HG02884 (cell line): Measurements from ENCODE around the gene ASF1A.

ENCODE experiments used
- ATAC-seq: cut with Tn5 transposase; IDR thresholded peaks from one replicate; pipeline ENCODE4 v1.9.1; 2021; ENCODE audit warnings: mild to moderate bottlenecking, moderate library complexity; ENCODE audit not compliant: unreplicated experiment

ASF1A gene

DNA sequence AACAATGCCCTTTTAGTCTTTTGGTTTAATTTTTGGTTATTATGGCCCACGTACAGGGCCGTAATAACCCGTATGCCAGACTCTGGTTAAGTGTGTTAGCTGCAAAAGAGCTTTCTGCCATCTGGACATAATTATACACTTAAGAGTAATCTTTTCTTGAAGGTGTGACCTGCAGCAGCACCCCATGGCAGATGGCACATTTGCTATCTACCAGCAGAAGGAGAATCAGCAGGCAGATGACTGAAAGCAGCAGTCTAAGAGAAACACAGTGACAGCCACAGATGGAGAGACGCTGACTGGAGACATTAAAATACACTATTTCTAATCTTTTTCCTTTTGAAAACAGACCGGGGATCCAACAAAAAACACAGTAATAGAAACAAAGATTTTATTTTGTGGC is 18.7 kb downstream of the ASF1A start:
- no peak for ATAC-seq

DNA sequence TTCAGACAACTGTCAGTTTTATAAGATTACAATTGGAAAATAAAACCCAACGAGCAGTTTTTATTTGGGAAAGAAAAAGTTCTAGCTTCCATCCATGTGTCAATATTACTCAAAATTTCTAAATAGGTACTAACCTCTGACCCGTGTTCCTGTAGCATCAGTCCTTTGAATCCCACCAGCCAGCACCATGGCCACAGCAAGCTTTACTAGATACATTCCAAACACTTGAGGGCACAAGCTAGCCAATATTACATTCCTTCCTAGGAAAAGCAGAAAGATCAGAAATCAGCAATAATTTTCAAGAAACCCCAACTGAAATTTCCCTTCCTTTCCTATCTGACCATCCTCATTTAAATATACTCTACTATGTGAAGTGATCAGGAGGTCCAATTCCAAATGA is 19.2 kb downstream of the ASF1A start:
- no peak for ATAC-seq

DNA sequence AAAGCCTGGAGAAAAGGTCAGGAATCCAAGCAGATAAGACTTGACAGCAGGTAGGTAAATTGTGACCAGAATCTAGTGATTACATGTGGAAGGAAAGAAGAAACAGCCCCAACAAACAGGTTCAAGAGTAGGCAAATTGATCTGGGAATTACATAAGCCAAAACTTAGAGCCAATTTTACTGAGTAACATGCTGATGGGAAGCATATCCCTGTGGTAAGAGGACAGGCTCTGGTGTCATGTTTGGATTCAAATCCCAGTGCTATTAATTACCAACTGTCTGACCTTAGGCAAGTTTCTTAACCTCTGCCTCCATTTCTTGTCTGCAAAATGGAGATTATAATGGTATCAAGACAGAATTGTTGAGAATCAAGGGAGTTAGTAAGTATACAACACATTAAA is 20.6 kb downstream of the ASF1A start:
- ATAC-seq = no peak

DNA sequence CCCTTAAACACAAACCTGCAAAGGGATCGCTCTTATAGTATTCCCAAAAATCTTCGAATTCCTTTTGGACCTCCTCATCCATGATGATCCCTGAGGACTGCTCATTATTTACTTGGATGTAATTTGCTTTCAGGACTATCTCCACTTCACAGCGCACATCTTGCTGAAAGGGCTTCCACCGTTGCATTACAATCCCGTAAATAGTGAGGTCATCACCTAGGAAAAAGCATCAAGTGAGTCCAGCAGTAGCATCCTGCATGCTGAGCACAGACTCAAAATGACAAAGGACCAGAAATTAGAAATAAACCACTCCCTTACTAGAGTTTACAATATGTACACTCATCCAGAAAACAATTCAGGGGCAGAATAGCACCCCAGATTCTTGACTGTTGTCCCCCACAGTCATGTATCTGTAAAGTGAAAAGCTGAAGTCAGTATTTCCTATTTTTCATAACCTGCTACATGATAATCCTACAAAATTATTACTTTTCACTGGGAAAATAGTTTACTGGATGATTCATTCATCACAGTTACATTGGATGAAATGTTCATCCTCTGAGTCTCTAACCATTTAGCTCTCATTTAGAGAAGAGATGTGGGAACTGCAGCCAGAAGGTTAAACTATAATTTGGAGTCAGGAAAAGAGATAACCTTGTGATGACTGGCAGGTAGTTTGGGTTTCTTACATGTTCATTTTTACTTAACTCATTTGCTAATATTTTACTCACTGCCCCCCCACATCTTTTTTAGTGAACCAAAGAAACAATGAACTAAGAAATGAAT is 23.8 kb downstream of the ASF1A start:
- no peak for ATAC-seq

DNA sequence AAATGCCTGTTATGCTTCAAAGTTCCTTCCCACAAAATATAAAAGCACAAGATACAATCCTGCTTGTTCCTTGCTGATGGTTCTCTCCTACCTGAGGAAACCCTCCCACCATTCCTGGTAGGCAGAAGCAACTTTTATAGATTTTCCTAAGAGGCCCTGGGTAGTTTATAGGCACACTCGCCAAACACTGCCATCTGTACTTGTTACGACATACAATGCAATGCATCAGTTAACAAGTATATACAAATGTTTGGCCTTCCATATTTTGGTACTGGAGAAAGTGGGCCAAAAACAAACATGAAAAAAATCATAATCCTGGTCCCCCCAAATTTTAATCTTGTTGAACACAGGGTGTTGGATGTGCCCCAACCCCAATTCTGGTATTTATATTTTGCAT is 24.4 kb downstream of the ASF1A start:
- no peak for ATAC-seq

DNA sequence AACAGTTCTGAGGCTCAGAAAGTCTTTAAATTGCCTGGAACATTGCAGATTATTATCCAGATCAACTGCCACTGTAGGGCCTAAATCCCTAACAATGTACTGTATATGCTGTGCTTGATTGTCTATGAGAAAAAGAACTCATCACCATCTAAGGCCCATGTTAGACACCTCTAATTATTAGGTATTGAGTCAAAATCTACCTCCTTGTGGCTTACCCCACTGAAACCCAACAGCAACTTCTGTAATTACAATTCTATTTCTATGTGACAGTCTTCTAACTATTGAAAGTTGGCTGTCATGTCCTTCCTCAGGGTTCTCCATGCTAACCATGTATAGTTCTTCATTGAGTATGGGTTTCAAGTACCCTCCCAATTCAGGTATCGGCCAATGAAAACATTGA is 27.1 kb downstream of the ASF1A start:
- ATAC-seq = peak; percentile 52

DNA sequence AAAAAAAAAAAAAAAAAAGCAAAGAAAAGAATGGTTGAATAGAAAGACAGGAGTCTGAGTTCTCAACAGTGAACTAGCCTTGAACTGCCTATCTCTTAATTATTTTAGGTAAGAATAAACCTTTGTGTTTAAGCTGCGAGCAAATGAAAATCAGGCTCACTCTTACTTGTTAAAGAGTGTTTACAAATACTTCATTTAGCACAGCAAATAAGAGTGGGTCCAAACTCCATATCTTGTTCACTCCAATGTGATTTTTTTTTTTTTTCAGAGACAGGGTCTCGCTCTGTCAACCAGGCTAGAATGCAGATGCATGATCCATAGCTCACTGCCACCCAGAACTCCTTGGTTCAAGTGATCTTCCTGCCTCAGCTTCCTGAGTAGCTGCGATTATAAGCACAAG is 29.1 kb downstream of the ASF1A start:
- no peak for ATAC-seq

DNA sequence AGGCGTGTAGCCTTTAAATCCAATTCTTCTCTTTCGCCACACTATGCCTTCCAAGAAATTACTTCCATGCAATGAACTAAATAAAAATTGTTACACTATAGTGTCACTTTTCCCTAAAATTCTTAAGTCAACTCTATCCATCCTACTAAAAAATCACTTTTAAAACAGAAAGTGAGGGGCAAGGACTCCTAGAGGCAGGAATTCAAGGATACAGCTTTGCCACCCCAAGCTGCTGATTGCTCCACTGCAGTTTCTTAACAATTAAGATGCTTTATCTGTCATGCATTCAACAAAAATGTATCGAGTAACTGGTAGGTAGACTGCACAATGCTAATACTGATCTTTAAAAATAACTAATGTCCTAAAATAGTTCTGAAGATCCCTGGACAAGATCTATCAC is 36.7 kb downstream of the ASF1A start:
- ATAC-seq = no peak

DNA sequence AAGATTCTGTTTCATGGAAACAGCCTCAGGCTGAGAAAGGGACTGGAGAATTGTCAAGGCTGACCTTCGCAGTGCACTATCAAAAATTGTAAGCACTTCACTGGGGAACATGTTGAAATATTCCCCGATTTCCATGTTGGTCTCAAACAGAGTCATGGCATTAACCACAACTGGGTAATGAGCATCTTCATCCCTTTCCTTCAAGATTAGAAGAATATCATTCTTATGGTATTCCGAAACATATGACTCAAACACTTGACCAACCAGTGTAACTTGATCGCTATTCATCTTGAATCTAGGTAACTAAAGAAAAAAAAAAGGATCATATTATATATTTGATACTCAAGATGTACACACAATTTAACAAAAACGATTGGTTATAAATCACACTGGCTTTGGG is 37.5 kb downstream of the ASF1A start:
- ATAC-seq = no peak

DNA sequence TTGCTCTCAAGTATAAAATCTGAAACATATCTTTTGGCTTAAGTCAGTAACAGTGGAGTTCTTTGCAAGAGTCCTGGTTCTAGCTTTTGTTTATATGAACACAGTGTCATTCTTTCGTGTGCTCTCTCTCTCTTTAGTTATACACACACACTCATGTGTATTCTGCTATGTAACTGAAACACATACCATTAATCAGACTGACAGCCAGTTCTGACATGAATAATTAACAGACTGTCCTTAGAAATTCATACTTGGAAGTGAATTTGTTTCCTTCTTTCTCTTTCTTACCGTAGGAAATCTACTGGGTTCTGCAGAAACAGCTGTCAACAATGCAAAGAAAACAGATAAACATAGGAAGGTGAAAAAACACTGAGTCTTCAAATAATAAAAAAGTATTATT is 38.5 kb downstream of the ASF1A start:
- ATAC-seq = no peak

DNA sequence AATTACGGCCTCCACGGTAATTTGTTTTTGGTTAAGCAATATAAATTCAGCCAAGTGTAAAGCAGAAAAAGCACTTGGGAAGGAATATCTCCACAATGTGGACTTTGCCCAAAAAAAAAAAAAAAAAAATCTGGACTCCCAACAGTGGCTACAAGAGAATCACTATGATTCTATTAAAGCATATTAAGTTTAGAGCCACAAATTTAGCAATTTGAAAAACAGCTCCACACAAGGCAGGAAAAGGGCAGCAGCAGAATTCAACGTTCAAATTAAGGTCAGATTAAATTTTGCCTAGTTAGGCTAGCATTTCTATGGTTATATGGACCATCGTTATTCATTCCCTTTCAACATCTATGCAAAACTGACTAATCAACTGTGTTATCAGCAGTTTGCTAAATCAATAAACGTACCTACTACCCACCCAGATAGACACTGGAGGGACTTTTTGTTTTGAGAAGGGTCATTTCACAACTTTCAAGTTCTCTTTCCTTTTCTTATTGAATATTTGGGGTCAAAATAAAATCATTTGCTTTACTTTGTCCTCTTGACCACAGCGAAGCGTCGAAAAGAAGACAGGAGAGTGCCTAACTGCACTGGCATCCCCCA is 40.0 kb downstream of the ASF1A start:
- no peak for ATAC-seq

DNA sequence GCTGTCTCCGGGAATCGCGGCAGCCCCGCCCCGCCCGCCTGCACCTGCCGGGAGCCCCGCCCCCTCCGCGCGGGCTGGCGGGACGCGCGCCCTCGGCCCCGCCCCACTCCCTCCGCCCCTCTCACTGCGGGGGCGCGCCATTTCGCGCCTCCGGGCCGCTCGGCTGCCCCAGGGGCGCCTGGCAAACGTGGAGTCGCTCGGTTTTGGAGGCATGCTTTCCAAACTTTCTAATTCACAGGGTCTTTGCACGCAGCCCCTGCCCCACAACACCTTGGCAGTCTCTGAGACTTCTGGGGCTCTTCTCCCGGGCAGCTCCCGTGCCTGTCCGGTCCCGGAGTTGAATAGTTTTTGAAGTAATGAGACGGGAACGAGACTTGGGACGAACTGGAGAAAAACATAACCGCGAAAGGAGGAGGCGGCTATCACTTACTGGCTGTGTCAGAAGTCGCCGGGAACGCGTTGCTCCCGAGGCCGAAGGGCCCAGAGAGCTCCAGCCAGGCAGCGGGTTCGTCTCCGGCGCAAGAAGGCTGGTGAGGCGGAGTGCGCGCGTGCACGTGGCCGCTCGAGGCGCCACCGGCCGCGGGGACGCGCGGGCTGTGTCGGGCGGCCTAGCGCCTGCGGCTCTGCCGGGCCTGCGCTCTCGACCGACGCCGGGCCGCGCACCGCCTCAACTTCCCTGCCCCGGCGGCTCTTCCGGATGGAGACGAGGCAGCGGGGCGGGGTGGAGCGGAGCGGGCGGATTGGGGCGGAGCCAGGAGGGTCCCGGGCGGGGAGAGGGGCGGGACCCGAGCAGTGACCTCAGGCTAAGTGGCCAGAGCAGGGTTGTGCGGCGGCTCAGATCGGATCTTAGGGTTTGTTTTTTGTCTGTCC is 40.7 kb downstream of the ASF1A start, which contains the start of gene MCM9:
TSS of gene MCM9 (minus strand) at position 699 of the 870 bp plus-strand sequence. CDS start 3,436 bp downstream, outside the sequence.
- ATAC-seq = peak; percentile 93

DNA sequence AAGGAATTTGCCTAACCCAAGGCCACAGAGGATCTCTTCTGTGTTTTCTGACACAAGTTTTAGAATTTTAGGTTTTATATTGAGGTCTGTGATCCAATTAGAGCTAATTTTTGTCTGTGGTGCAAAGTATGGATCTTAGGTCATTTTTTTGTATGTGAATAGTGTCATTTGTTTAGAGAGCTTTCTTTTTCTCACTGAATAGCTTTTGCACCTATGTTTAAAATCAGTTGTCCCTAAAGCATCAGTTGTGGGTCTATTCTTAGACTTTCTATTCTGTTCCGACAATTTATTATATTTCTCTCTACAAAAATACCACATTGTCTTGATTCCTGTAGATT is 41.3 kb downstream of the ASF1A start:
- peak; percentile 10 for ATAC-seq

DNA sequence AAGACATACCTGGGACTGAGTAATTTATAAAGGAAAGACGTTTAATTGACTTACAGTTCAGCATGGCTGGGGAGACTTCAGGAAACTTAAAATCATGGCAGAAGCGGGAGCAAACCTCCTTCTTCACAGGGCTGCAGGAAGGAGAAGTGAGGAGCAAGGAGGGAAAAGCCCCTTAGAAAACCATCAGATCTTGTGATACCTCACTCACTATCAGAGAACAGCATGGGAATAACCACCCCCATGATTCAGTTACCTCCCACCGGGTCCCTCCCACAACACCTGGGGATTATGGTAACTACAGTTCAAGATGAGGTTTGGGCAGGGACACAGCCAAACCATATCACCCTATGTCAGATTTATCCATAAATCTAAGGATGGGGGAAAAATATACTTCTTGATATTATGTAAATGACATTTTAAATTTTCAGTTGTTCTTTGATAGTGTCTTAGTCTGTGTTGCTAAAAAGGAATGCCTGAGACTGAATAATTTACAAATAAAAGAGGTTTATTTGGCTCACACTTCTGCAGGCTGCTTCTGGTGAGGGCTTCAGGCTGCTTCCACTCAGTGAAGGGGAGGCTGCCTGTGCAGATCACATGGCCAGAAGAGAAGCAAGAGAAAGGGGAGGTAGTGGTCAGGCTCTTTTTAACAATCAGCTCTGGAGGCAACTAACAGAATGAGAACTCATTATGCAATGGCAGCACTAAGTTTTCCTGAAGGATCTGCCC is 42.2 kb downstream of the ASF1A start:
- no peak for ATAC-seq

DNA sequence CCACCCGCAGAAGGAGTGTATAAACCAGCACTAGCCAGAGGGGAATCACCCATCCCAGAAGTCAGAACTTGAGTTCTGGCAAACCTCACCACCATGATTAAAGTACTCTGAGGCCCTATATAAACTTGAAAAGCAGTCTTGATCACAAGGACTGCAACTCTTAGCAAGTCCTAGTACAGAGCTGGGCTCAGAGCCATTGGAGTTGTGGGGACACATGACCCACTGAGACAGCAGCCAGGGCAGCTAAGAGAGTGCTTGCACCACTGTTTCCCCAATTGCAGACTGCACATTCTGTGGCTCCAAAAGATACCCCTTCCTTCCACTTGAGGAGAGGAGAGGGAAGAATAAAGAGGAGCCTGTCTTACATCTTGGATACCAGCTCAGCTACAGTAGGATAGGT is 45.7 kb downstream of the ASF1A start:
- no peak for ATAC-seq

DNA sequence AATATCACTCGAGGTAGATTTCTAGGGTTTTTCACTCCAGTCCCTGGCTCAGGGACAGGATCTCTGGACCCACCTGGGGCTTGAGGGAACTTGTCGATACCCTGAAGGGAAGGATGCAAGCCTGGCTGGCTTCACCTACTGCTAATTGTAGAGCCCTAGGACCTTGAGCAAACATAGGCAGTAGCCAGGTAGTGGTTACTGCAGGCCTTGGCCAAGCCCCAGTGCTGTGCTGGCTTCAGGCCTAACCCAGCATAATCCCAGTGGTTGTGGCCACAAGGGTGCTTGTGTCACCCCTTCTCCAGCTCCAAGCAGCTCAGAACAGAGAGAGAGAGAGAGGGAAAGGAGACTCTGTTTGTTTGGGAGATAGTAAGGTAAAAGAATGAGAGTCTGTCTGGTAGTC is 46.8 kb downstream of the ASF1A start:
- no peak for ATAC-seq

DNA sequence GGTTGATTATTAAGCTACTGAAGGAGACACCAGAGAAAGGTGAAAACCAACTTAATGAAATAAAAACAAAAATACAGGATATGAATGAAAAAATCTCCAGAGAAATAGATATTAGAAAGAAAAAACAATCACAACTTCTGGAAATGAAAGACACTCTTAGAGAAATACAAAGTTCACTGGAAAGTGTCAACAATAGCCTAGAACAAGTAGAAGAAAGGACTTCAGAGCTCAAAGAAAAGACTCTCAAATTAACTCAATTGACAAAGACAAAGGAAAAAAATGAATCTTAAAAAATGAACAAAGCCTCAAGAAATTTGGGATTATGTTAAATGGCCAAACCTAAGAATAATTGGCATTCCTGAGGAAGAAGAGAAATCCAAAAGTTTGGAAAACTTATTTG is 51.3 kb downstream of the ASF1A start:
- no peak for ATAC-seq

DNA sequence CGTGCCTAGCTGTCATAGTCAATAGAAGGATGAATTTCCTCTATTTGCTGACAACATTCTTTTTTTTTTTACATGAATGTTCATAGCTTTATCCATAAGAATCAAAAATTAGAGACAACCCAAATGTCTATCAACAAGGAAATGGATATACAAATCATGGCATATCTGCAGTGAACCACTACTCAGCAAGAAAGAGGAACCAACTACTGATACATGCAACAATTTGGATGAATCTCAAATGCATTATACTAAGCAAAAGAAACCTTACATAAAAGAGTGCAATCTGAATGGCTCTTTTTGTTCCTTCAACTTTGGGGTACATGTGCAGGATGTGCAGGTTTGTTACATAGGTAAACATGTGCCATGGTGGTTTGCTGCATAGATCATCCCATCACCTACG is 58.7 kb downstream of the ASF1A start:
- ATAC-seq = no peak

DNA sequence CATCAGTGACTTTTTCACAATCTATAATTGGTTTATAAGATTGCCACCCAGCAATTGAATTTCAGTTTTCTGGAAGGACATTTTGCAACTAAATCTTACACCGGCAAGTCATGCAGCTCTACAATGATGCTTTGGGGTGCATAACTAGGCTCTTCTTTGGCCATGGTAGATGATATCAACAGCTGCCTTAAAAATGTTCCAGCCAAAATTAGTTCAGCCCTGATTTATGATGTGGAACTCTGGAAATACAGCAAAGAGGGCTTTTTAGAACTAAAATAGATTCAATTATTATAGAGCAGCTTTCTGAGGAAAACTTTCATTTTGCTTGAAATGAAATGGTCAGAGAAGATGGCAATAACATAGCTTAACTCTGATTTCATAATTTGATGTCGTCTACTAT is 59.4 kb downstream of the ASF1A start:
- ATAC-seq = no peak
